ENCODE results near the gene RAB33A. TPM values are rescaled to one million over a fixed set of nuclear protein-coding genes. Genes with fewer than 3 reads are reported as not detected.

The RAB33A gene
- total and polyA plus RNA-seq, 2 of the 4 experiments (the other 2 are of a cell fraction), result 1.6 to 1.8 TPM

DNA sequence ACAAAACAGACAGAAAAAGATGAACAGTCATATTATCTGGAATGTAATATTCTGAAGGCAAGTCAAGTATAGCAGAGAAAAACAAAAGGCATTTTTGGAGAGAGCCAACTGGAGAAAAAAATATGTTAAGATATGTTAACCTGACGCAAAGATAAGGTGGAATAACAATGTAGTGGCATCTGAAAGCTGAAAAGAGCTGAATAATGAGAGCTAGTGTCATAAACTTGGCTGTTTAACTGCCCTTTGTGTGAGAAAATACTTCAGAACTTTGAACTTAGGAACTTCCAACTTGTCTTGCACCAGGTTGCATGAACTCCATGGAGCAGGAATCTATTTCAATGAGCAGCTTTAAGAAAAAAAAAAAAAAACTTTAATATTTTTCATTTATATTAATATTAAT, 32.9 kb downstream of the RAB33A start:
- Histone ChIP-seq H3K9ac (ENCODE audit: low read depth, low read length) (no peak overlapping the region), H3K4ac (ENCODE audit: low read depth, low read length) (no peak overlapping the region), H2AK5ac (ENCODE audit: low read depth, low read length) (no peak overlapping the region), H3K23ac (ENCODE audit: low read depth, low read length) (no peak overlapping the region), H3K9me1 (ENCODE audit: insufficient read depth, low read length) (no peaks in the 10 kb centered on the region), H4K91ac (ENCODE audit: insufficient read depth, low read depth, low read length) (no peak overlapping the region), H3K4me2 (ENCODE audit: low read depth, low read length) (no peak overlapping the region), H3K9me3 (ENCODE audit: control insufficient read depth, insufficient read depth, low read length) (no peaks in the 10 kb centered on the region), H3K27ac (ENCODE audit: insufficient read depth, low read length) (no peak overlapping the region), H4K20me1 (ENCODE audit: insufficient read depth, low read length) (no peaks in the 10 kb centered on the region), H2AFZ (replicated peaks; ENCODE audit: low read length, poor library complexity) (no peak overlapping the region), H3K27me3 (ENCODE audit: control insufficient read depth, insufficient read depth, low read length) (no peaks in the 10 kb centered on the region), H3K18ac (ENCODE audit: low read depth, low read length) (no peak overlapping the region), H4K8ac (ENCODE audit: low read depth in 2 of 2, low read length in 2 of 2) (no peak overlapping the region), H2BK20ac (ENCODE audit: low read depth, low read length) (no peak overlapping the region), H2BK120ac (ENCODE audit: low read depth, low read length) (no peak overlapping the region), H3K79me1 (ENCODE audit: low read depth in 1 of 2, low read length in 2 of 2) (no peaks in the 10 kb centered on the region), H3K4me3 (ENCODE audit: insufficient read depth, low read depth, low read length) (no peak overlapping the region), H3K56ac (ENCODE audit: extremely low read depth, insufficient read depth, low read length) (no peak overlapping the region), H4K5ac (ENCODE audit: low read depth, low read length) (no peak overlapping the region), H2AK9ac (replicated peaks; ENCODE audit: low read depth, low read length, poor library complexity) (no peak overlapping the region), H3K4me1 (ENCODE audit: control insufficient read depth, insufficient read depth, low read length) (no peaks in the 10 kb centered on the region), H2BK5ac (ENCODE audit: low read depth, low read length, poor library complexity, severe bottlenecking) (no peak overlapping the region), H2BK15ac (ENCODE audit: low read depth, low read length) (no peak overlapping the region), H3K36me3 (ENCODE audit: control insufficient read depth, insufficient read depth, low read length) (no peaks in the 10 kb centered on the region), H3K14ac (replicated peaks; ENCODE audit: low read depth, low read length) (no peak overlapping the region)
- POLR2A ChIA-PET (ENCODE audit: unreplicated experiment), result no interaction called here
- no peak for TF ChIP-seq RCOR1 (IDR thresholded peaks at IDR 0.05; ENCODE audit: insufficient replicate concordance, low read length)
- no peak for TF ChIP-seq BHLHE40 (IDR thresholded peaks at IDR 0.05; ENCODE audit: low read depth, low read length)
- TF ChIP-seq MAFK (IDR thresholded peaks at IDR 0.05; ENCODE audit: low read depth, low read length), result no peak
- TF ChIP-seq CEBPB (IDR thresholded peaks at IDR 0.05; ENCODE audit: low read depth, low read length), result no peak
- TF ChIP-seq, protein P1, sequence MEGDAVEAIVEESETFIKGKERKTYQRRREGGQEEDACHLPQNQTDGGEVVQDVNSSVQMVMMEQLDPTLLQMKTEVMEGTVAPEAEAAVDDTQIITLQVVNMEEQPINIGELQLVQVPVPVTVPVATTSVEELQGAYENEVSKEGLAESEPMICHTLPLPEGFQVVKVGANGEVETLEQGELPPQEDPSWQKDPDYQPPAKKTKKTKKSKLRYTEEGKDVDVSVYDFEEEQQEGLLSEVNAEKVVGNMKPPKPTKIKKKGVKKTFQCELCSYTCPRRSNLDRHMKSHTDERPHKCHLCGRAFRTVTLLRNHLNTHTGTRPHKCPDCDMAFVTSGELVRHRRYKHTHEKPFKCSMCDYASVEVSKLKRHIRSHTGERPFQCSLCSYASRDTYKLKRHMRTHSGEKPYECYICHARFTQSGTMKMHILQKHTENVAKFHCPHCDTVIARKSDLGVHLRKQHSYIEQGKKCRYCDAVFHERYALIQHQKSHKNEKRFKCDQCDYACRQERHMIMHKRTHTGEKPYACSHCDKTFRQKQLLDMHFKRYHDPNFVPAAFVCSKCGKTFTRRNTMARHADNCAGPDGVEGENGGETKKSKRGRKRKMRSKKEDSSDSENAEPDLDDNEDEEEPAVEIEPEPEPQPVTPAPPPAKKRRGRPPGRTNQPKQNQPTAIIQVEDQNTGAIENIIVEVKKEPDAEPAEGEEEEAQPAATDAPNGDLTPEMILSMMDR (conservative IDR thresholded peaks at IDR 0.05; ENCODE audit: low read depth, low read length), result no peak
- TF ChIP-seq, protein P2, sequence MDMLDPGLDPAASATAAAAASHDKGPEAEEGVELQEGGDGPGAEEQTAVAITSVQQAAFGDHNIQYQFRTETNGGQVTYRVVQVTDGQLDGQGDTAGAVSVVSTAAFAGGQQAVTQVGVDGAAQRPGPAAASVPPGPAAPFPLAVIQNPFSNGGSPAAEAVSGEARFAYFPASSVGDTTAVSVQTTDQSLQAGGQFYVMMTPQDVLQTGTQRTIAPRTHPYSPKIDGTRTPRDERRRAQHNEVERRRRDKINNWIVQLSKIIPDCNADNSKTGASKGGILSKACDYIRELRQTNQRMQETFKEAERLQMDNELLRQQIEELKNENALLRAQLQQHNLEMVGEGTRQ (IDR thresholded peaks at IDR 0.05; ENCODE audit: low read depth, low read length), result no peak
- TF ChIP-seq, protein P3, sequence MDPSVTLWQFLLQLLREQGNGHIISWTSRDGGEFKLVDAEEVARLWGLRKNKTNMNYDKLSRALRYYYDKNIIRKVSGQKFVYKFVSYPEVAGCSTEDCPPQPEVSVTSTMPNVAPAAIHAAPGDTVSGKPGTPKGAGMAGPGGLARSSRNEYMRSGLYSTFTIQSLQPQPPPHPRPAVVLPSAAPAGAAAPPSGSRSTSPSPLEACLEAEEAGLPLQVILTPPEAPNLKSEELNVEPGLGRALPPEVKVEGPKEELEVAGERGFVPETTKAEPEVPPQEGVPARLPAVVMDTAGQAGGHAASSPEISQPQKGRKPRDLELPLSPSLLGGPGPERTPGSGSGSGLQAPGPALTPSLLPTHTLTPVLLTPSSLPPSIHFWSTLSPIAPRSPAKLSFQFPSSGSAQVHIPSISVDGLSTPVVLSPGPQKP (IDR thresholded peaks at IDR 0.05; ENCODE audit: borderline replicate concordance, low read depth, low read length), result no peak
- TF ChIP-seq MAZ (IDR thresholded peaks at IDR 0.05; ENCODE audit: borderline replicate concordance, low read depth, low read length), result no peak
- no peak for TF ChIP-seq RAD21 (IDR thresholded peaks at IDR 0.05; ENCODE audit: low read length)
- no peak for TF ChIP-seq SMC3 (IDR thresholded peaks at IDR 0.05; ENCODE audit: low read depth, low read length)
- no peak for TF ChIP-seq MXI1 (IDR thresholded peaks at IDR 0.05; ENCODE audit: borderline replicate concordance, low read depth, low read length)
- TF ChIP-seq RFX5 (IDR thresholded peaks at IDR 0.05; ENCODE audit: low read depth, low read length), result no peak
- TF ChIP-seq NFE2L2 (IDR thresholded peaks at IDR 0.05; ENCODE audit: low read depth, low read length), result no peak
- TF ChIP-seq POLR2A (IDR thresholded peaks at IDR 0.05; ENCODE audit: low read depth, low read length), result no peak
- TF ChIP-seq FOS (IDR thresholded peaks at IDR 0.05; ENCODE audit: low read depth, low read length), result no peak
- TF ChIP-seq CHD1 (IDR thresholded peaks at IDR 0.05; ENCODE audit: low read depth, low read length), result no peak
- no peak for ATAC-seq (ENCODE audit: low read depth)
- in situ Hi-C loops (cut with MboI; ENCODE audit: low sequenced_read_pairs) (no loop called here), dilution Hi-C loops (cut with HindIII; ENCODE audit: low sequenced_read_pairs, unreplicated experiment) (no loop called here), intact Hi-C loops (cut with micrococcal nuclease) (no loop called here)
- WGBS, 2 experiments (ENCODE audit: extremely low coverage in 2 of 2, insufficient read length in 1 of 2), result no CpG with 5 or more reads among the region's 1 CpG
- CTCF ChIA-PET, result interaction anchor here (0.6 kb wide), 1 partner anchor 174 kb away, joined by 3 read pairs; no protein-coding TSS in a partner anchor
- BruUV-seq (replicated peaks), result no TSS peak
- DNase-seq, result no peak

Data from IMR-90 (cell line).